ENCODE data around the gene FKBP8. TPM values are rescaled to one million over a fixed set of nuclear protein-coding genes. Genes with fewer than 3 reads are reported as not detected.

The FKBP8 gene
- total RNA-seq, 2 experiments from 2014 or later = 200 to 201 TPM

DNA sequence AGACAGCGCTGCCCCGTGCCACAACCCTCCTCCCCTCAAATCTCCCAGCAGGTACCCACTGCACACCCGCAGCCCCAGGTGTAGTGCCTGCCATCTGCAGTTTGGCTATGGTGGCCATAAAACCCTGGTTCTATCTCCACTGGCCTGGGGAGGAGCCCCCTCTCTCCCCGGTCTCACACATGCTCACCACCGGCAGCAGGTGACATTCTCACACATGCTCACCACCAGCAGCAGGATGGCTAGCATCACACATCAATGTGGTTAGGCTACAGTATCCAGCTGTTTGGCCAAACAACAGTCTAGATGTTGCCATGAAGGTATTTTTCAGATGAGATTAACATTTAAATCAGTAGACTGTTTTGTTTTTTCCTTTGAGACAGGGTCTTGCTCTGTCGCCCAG is 52.6 kb downstream of the FKBP8 start:
- Histone ChIP-seq H3K79me2 (ENCODE audit: insufficient read depth, low read depth, low read length) (no peaks in the 10 kb centered on the region), H2AFZ (ENCODE audit: low read length) (no peak overlapping the region), H3K4me3 (ENCODE audit: low read depth, low read length, poor library complexity, severe bottlenecking) (no peak overlapping the region), H3K4me2 (ENCODE audit: low read length) (no peak overlapping the region), H3K36me3 (ENCODE audit: insufficient read depth, low read length) (no peaks in the 10 kb centered on the region), H3K27ac (ENCODE audit: low read depth, low read length, poor library complexity, severe bottlenecking) (no peak overlapping the region), H3K9me2 (ENCODE audit: insufficient read depth, low read length) (no peaks in the 10 kb centered on the region), H3K4me1 (ENCODE audit: insufficient read depth, low read length, poor library complexity, severe bottlenecking) (no peaks in the 10 kb centered on the region), H3K9me3 (ENCODE audit: low read length) (no peaks in the 10 kb centered on the region), H4K20me1 (ENCODE audit: insufficient read depth, low read length) (no peaks in the 10 kb centered on the region; the same call in 1 of the 2 replicates)
- POLR2A ChIA-PET = interaction anchor here (0.6 kb wide), 1 partner anchor 69 kb away, joined by 6 read pairs; no protein-coding TSS in a partner anchor
- BruUV-seq (replicated peaks) = no TSS peak
- no peak for TF ChIP-seq EZH2phosphoT487 (IDR thresholded peaks at IDR 0.05; ENCODE audit: borderline replicate concordance, low read depth, low read length)
- TF ChIP-seq, protein P1, sequence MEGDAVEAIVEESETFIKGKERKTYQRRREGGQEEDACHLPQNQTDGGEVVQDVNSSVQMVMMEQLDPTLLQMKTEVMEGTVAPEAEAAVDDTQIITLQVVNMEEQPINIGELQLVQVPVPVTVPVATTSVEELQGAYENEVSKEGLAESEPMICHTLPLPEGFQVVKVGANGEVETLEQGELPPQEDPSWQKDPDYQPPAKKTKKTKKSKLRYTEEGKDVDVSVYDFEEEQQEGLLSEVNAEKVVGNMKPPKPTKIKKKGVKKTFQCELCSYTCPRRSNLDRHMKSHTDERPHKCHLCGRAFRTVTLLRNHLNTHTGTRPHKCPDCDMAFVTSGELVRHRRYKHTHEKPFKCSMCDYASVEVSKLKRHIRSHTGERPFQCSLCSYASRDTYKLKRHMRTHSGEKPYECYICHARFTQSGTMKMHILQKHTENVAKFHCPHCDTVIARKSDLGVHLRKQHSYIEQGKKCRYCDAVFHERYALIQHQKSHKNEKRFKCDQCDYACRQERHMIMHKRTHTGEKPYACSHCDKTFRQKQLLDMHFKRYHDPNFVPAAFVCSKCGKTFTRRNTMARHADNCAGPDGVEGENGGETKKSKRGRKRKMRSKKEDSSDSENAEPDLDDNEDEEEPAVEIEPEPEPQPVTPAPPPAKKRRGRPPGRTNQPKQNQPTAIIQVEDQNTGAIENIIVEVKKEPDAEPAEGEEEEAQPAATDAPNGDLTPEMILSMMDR (conservative IDR thresholded peaks at IDR 0.05; ENCODE audit: low read length) = no peak
- CTCF ChIA-PET (ENCODE audit: unreplicated experiment) = no interaction called here
- no peak for DNase-seq (ENCODE audit: low spot score)
- intact Hi-C loops (cut with micrococcal nuclease; ENCODE audit: unreplicated experiment) = no loop called here

DNA sequence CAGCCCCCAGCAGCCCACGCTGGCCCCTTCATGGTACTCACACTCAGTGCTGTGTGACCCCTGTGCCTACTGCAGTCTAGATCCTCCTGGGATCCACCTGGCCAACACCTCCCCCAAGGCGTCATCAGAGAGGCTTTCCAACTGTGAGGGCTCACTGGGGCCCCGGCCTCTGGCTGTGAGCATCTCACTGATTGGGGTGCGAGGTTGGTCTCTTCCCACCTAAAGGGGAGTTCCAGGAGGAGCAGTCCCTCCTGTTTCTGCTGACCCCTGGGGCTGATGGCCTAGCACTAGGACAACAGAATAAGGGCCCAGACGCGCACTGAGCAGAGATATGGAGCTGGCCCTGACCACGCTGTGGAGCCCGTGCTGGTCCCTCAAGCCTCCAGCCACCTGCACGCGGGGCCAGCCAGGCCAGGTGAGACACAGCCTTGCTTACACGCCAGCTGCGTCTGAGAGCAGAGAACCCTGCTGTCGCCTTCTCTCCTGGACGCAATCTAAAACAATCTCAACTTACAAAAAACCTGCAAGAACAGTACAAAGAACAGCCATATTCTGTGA is 53.7 kb downstream of the FKBP8 start:
- H2AFZ ChIP-seq (ENCODE audit: low read length) = no peak overlapping the region
- H3K36me3 ChIP-seq (ENCODE audit: insufficient read depth, low read length) = no peaks in the 10 kb centered on the region
- H3K4me2 ChIP-seq (ENCODE audit: low read length) = no peak overlapping the region
- no peaks in the 10 kb centered on the region for H3K4me1 ChIP-seq (ENCODE audit: insufficient read depth, low read length, poor library complexity, severe bottlenecking)
- POLR2A ChIA-PET = no interaction called here
- H3K79me2 ChIP-seq (ENCODE audit: insufficient read depth, low read depth, low read length) = no peaks in the 10 kb centered on the region
- no peaks in the 10 kb centered on the region for H3K9me3 ChIP-seq (ENCODE audit: low read length)
- intact Hi-C loops (cut with micrococcal nuclease; ENCODE audit: unreplicated experiment) = no loop called here
- H3K9me2 ChIP-seq (ENCODE audit: insufficient read depth, low read length) = no peaks in the 10 kb centered on the region
- no peaks in the 10 kb centered on the region; the same call in 1 of the 2 replicates for H4K20me1 ChIP-seq (ENCODE audit: insufficient read depth, low read length)
- DNase-seq (ENCODE audit: low spot score) = no peak
- CTCF ChIA-PET (ENCODE audit: unreplicated experiment) = no interaction called here
- no peak overlapping the region for H3K27ac ChIP-seq (ENCODE audit: low read depth, low read length, poor library complexity, severe bottlenecking)
- BruUV-seq (replicated peaks) = no TSS peak
- TF ChIP-seq, protein P1 (conservative IDR thresholded peaks at IDR 0.05; ENCODE audit: low read length) = no peak
- TF ChIP-seq EZH2phosphoT487 (IDR thresholded peaks at IDR 0.05; ENCODE audit: borderline replicate concordance, low read depth, low read length) = no peak
- H3K4me3 ChIP-seq (ENCODE audit: low read depth, low read length, poor library complexity, severe bottlenecking) = no peak overlapping the region

DNA sequence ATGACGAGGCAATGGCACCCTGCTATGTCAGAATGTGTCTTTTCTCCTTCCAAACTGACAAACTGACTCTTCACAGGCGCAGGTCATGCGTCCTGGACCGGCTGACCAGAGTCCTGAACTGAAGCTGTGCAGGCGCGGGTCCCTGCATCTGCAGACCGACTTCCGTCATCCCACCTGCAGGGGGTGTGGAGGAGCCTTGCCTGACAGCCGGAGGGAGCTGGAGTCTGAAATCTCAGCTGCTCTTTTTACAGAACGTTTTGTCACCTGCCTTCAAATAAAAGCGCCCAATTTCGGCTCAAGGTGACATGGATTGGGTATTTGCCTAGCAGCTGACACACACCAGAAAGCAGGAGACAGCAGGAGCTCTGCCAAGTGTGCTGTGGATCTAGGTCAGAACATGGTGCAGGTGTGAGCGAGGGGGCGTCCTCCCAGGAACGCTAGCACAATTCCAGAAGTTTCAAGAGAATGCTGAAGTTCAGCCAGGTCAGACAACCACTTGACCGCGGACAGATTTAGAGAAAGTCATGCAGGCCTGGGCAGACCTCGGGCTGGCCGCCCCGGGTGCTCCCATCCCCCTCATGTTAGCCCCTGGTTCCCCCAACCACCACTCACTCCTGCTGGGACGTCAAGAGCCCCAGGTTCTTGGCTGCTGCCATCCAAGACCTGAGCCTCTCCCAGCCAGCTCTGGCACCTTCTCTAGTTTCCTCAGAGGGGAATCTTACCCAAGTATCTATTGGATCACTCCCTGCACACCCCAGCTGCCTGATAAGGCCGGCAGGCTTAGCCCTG is 54.3 kb downstream of the FKBP8 start:
- CTCF ChIA-PET (ENCODE audit: unreplicated experiment) = interaction anchor here (0.6 to 0.8 kb wide), 4 partner anchors 31 to 150 kb away, joined by 3 to 5 read pairs (median 3); partner anchors contain the start of gene ELL
- no peak overlapping the region for H3K27ac ChIP-seq (ENCODE audit: low read depth, low read length, poor library complexity, severe bottlenecking)

More for the DNA sequence above, 54.3 kb downstream of the FKBP8 start:
- BruUV-seq (replicated peaks) = no TSS peak
- Histone ChIP-seq H3K4me3 (ENCODE audit: low read depth, low read length, poor library complexity, severe bottlenecking) (no peak overlapping the region), H3K4me2 (ENCODE audit: low read length) (no peak overlapping the region), H2AFZ (ENCODE audit: low read length) (no peak overlapping the region), H4K20me1 (ENCODE audit: insufficient read depth, low read length) (no peaks in the 10 kb centered on the region; the same call in 1 of the 2 replicates), H3K9me2 (ENCODE audit: insufficient read depth, low read length) (no peaks in the 10 kb centered on the region), H3K4me1 (ENCODE audit: insufficient read depth, low read length, poor library complexity, severe bottlenecking) (no peaks in the 10 kb centered on the region), H3K9me3 (ENCODE audit: low read length) (no peaks in the 10 kb centered on the region), H3K79me2 (ENCODE audit: insufficient read depth, low read depth, low read length) (no peaks in the 10 kb centered on the region), H3K36me3 (ENCODE audit: insufficient read depth, low read length) (no peaks in the 10 kb centered on the region)
- POLR2A ChIA-PET = interaction anchor here (0.6 kb wide), 1 partner anchor 29 kb away, joined by 3 read pairs; no protein-coding TSS in a partner anchor
- intact Hi-C loops (cut with micrococcal nuclease; ENCODE audit: unreplicated experiment) = no loop called here
- peak; percentile 57 for DNase-seq (ENCODE audit: low spot score)
- TF ChIP-seq, protein P1 (conservative IDR thresholded peaks at IDR 0.05; ENCODE audit: low read length) = peak; percentile 69
- no peak for TF ChIP-seq EZH2phosphoT487 (IDR thresholded peaks at IDR 0.05; ENCODE audit: borderline replicate concordance, low read depth, low read length)
